ENCODE measurements around the gene ADAMTS17.

ADAMTS17 gene

GRCh38 chr15:100310513-100311153, 31.1 kb downstream of the ADAMTS17 start:
- no peak for DNase-seq

- no peak for DNase-seq
These were observed 31.8 kb downstream of the ADAMTS17 start for GRCh38 chr15:100310041-100310405.

GRCh38 chr15:100309109-100310040, 32.4 kb downstream of the ADAMTS17 start:
- DNase-seq, result no peak

- DNase-seq, result no peak
These were observed 33.2 kb downstream of the ADAMTS17 start for GRCh38 chr15:100308608-100309007.

GRCh38 chr15:100308213-100308600, 33.6 kb downstream of the ADAMTS17 start:
- no peak for DNase-seq

GRCh38 chr15:100307241-100308212, 34.2 kb downstream of the ADAMTS17 start:
- no peak for DNase-seq

GRCh38 chr15:100306098-100306497, 35.7 kb downstream of the ADAMTS17 start:
- no peak for DNase-seq

- no peak for DNase-seq
These were observed 39.8 kb downstream of the ADAMTS17 start for GRCh38 chr15:100301910-100302431.

- DNase-seq, result no peak
These were observed 43.5 kb downstream of the ADAMTS17 start for GRCh38 chr15:100298257-100298656.

GRCh38 chr15:100297812-100298211, 44.0 kb downstream of the ADAMTS17 start:
- DNase-seq, result no peak

- DNase-seq, result no peak
These were observed 45.7 kb downstream of the ADAMTS17 start for GRCh38 chr15:100295939-100296565.

GRCh38 chr15:100292010-100292409, 49.8 kb downstream of the ADAMTS17 start:
- DNase-seq, result no peak

- no peak for DNase-seq
These were observed 50.7 kb downstream of the ADAMTS17 start for GRCh38 chr15:100291106-100291505.

GRCh38 chr15:100285641-100286295, 56.0 kb downstream of the ADAMTS17 start:
- DNase-seq, result no peak

GRCh38 chr15:100284701-100285100, 57.1 kb downstream of the ADAMTS17 start:
- no peak for DNase-seq

GRCh38 chr15:100284191-100284590, 57.6 kb downstream of the ADAMTS17 start:
- no peak for DNase-seq

- no peak for DNase-seq
These were observed 60.5 kb downstream of the ADAMTS17 start for GRCh38 chr15:100281096-100281917.

GRCh38 chr15:100279849-100280248, 61.9 kb downstream of the ADAMTS17 start:
- DNase-seq, result no peak

GRCh38 chr15:100279446-100279845, 62.3 kb downstream of the ADAMTS17 start:
- DNase-seq, result no peak
